ENCODE results near the gene CHD2. TPM values are rescaled to one million over a fixed set of nuclear protein-coding genes. Genes with fewer than 3 reads are reported as not detected.

CHD2 gene
- total RNA-seq, 1 experiment from 2014 or later = 37.3 TPM

- Histone ChIP-seq H4K20me1 (ENCODE audit: insufficient read depth, low read depth, low read length) (no peaks in the 10 kb centered on the region), H3K79me2 (ENCODE audit: low read length) (no peaks in the 10 kb centered on the region), H3K27ac (ENCODE audit: low read length) (no peak overlapping the region), H3K9ac (ENCODE audit: low read length) (no peak overlapping the region), H3K4me2 (ENCODE audit: low read depth, low read length, poor library complexity, severe bottlenecking) (no peak overlapping the region), H3K4me3 (ENCODE audit: low read length) (no peak overlapping the region), H3K4me1 (ENCODE audit: low read length) (peaks cover 13% of the 10 kb centered on the region), H3K36me3 (ENCODE audit: insufficient read depth, low read length) (peaks cover 16% of the 10 kb centered on the region; the same call in 1 of the 2 replicates), H2AFZ (ENCODE audit: low read length) (no peak overlapping the region), H3K9me2 (replicated peaks; ENCODE audit: insufficient read depth, low read length) (no peaks in the 10 kb centered on the region), H3K9me3 (ENCODE audit: low read length) (no peaks in the 10 kb centered on the region), H3K27me3 (ENCODE audit: low read length) (no peaks in the 10 kb centered on the region)
- no peak for DNase-seq
Measured at GRCh38 chr15:92992720-92993119, 92.6 kb downstream of the CHD2 start.

- Histone ChIP-seq H3K27me3 (ENCODE audit: low read length) (no peaks in the 10 kb centered on the region), H3K9me2 (replicated peaks; ENCODE audit: insufficient read depth, low read length) (no peaks in the 10 kb centered on the region), H3K79me2 (ENCODE audit: low read length) (no peaks in the 10 kb centered on the region), H4K20me1 (ENCODE audit: insufficient read depth, low read depth, low read length) (no peaks in the 10 kb centered on the region), H3K9me3 (ENCODE audit: low read length) (no peaks in the 10 kb centered on the region), H3K27ac (ENCODE audit: low read length) (no peak overlapping the region), H3K36me3 (ENCODE audit: insufficient read depth, low read length) (peaks cover 24% of the 10 kb centered on the region; the same call in 1 of the 2 replicates), H3K4me1 (ENCODE audit: low read length) (no peaks in the 10 kb centered on the region), H3K9ac (ENCODE audit: low read length) (no peak overlapping the region), H3K4me2 (ENCODE audit: low read depth, low read length, poor library complexity, severe bottlenecking) (no peak overlapping the region), H3K4me3 (ENCODE audit: low read length) (no peak overlapping the region), H2AFZ (ENCODE audit: low read length) (no peak overlapping the region)
- DNase-seq = no peak
Measured at GRCh38 chr15:92997821-92998220, 97.7 kb downstream of the CHD2 start.

- no peaks in the 10 kb centered on the region for H3K4me1 ChIP-seq (ENCODE audit: low read length)
- H2AFZ ChIP-seq (ENCODE audit: low read length) = no peak overlapping the region
- H3K4me2 ChIP-seq (ENCODE audit: low read depth, low read length, poor library complexity, severe bottlenecking) = no peak overlapping the region
- DNase-seq = no peak
- no peak overlapping the region for H3K27ac ChIP-seq (ENCODE audit: low read length)
- no peaks in the 10 kb centered on the region for H4K20me1 ChIP-seq (ENCODE audit: insufficient read depth, low read depth, low read length)
- no peaks in the 10 kb centered on the region for H3K27me3 ChIP-seq (ENCODE audit: low read length)
- no peaks in the 10 kb centered on the region for H3K9me3 ChIP-seq (ENCODE audit: low read length)
- peaks cover 21% of the 10 kb centered on the region; the same call in 1 of the 2 replicates for H3K36me3 ChIP-seq (ENCODE audit: insufficient read depth, low read length)
- H3K9ac ChIP-seq (ENCODE audit: low read length) = no peak overlapping the region
- no peaks in the 10 kb centered on the region for H3K79me2 ChIP-seq (ENCODE audit: low read length)
- no peak overlapping the region for H3K4me3 ChIP-seq (ENCODE audit: low read length)
- H3K9me2 ChIP-seq (replicated peaks; ENCODE audit: insufficient read depth, low read length) = no peaks in the 10 kb centered on the region
Measured at GRCh38 chr15:93001156-93001555, 101.0 kb downstream of the CHD2 start.

GRCh38 chr15:93001881-93002280 lies 101.8 kb downstream of the CHD2 start:
- Histone ChIP-seq H3K36me3 (ENCODE audit: insufficient read depth, low read length) (peaks cover 16% of the 10 kb centered on the region; the same call in 1 of the 2 replicates), H3K27me3 (ENCODE audit: low read length) (no peaks in the 10 kb centered on the region), H3K79me2 (ENCODE audit: low read length) (no peaks in the 10 kb centered on the region), H3K4me3 (ENCODE audit: low read length) (no peak overlapping the region), H3K4me2 (ENCODE audit: low read depth, low read length, poor library complexity, severe bottlenecking) (no peak overlapping the region), H4K20me1 (ENCODE audit: insufficient read depth, low read depth, low read length) (no peaks in the 10 kb centered on the region), H3K9me3 (ENCODE audit: low read length) (no peaks in the 10 kb centered on the region), H3K9ac (ENCODE audit: low read length) (no peak overlapping the region), H3K27ac (ENCODE audit: low read length) (no peak overlapping the region), H3K4me1 (ENCODE audit: low read length) (no peaks in the 10 kb centered on the region), H2AFZ (ENCODE audit: low read length) (no peak overlapping the region), H3K9me2 (replicated peaks; ENCODE audit: insufficient read depth, low read length) (no peaks in the 10 kb centered on the region)
- no peak for DNase-seq

GRCh38 chr15:93005133-93005532 lies 105.0 kb downstream of the CHD2 start:
- Histone ChIP-seq H3K4me3 (ENCODE audit: low read length) (no peak overlapping the region), H3K9ac (ENCODE audit: low read length) (no peak overlapping the region), H3K9me3 (ENCODE audit: low read length) (no peaks in the 10 kb centered on the region), H3K9me2 (replicated peaks; ENCODE audit: insufficient read depth, low read length) (no peaks in the 10 kb centered on the region), H3K27me3 (ENCODE audit: low read length) (no peaks in the 10 kb centered on the region), H3K36me3 (ENCODE audit: insufficient read depth, low read length) (peaks cover 34% of the 10 kb centered on the region), H3K4me1 (ENCODE audit: low read length) (no peaks in the 10 kb centered on the region), H4K20me1 (ENCODE audit: insufficient read depth, low read depth, low read length) (no peaks in the 10 kb centered on the region), H3K4me2 (ENCODE audit: low read depth, low read length, poor library complexity, severe bottlenecking) (no peak overlapping the region), H2AFZ (ENCODE audit: low read length) (no peak overlapping the region), H3K27ac (ENCODE audit: low read length) (no peak overlapping the region), H3K79me2 (ENCODE audit: low read length) (no peaks in the 10 kb centered on the region)
- DNase-seq = no peak

GRCh38 chr15:93007994-93008393 lies 107.9 kb downstream of the CHD2 start:
- H3K79me2 ChIP-seq (ENCODE audit: low read length) = no peaks in the 10 kb centered on the region
- peaks cover 38% of the 10 kb centered on the region for H3K36me3 ChIP-seq (ENCODE audit: insufficient read depth, low read length)
- H4K20me1 ChIP-seq (ENCODE audit: insufficient read depth, low read depth, low read length) = no peaks in the 10 kb centered on the region
- no peak overlapping the region for H3K27ac ChIP-seq (ENCODE audit: low read length)
- H2AFZ ChIP-seq (ENCODE audit: low read length) = no peak overlapping the region
- H3K4me2 ChIP-seq (ENCODE audit: low read depth, low read length, poor library complexity, severe bottlenecking) = no peak overlapping the region
- H3K9ac ChIP-seq (ENCODE audit: low read length) = no peak overlapping the region
- no peaks in the 10 kb centered on the region for H3K27me3 ChIP-seq (ENCODE audit: low read length)
- H3K4me1 ChIP-seq (ENCODE audit: low read length) = no peaks in the 10 kb centered on the region
- no peaks in the 10 kb centered on the region for H3K9me3 ChIP-seq (ENCODE audit: low read length)
- H3K9me2 ChIP-seq (replicated peaks; ENCODE audit: insufficient read depth, low read length) = no peaks in the 10 kb centered on the region
- DNase-seq = no peak
- H3K4me3 ChIP-seq (ENCODE audit: low read length) = no peak overlapping the region

GRCh38 chr15:93012786-93013185 lies 112.7 kb downstream of the CHD2 start:
- Histone ChIP-seq H3K79me2 (ENCODE audit: low read length) (no peaks in the 10 kb centered on the region), H3K27ac (ENCODE audit: low read length) (no peak overlapping the region)

GRCh38 chr15:93017526-93017925 lies 117.4 kb downstream of the CHD2 start:
- no peaks in the 10 kb centered on the region for H3K79me2 ChIP-seq (ENCODE audit: low read length)
- H3K9me2 ChIP-seq (replicated peaks; ENCODE audit: insufficient read depth, low read length) = no peaks in the 10 kb centered on the region
- H3K4me3 ChIP-seq (ENCODE audit: low read length) = no peak overlapping the region
- no peak for DNase-seq
- H3K27me3 ChIP-seq (ENCODE audit: low read length) = no peaks in the 10 kb centered on the region
- H3K9ac ChIP-seq (ENCODE audit: low read length) = no peak overlapping the region
- H3K4me2 ChIP-seq (ENCODE audit: low read depth, low read length, poor library complexity, severe bottlenecking) = no peak overlapping the region
- H3K4me1 ChIP-seq (ENCODE audit: low read length) = no peaks in the 10 kb centered on the region
- no peak overlapping the region for H2AFZ ChIP-seq (ENCODE audit: low read length)
- peaks cover 41% of the 10 kb centered on the region; the same call in 1 of the 2 replicates for H3K36me3 ChIP-seq (ENCODE audit: insufficient read depth, low read length)
- H3K9me3 ChIP-seq (ENCODE audit: low read length) = no peaks in the 10 kb centered on the region
- H4K20me1 ChIP-seq (ENCODE audit: insufficient read depth, low read depth, low read length) = no peaks in the 10 kb centered on the region
- H3K27ac ChIP-seq (ENCODE audit: low read length) = no peak overlapping the region

More at GRCh38 chr15:93012786-93013185, 112.7 kb downstream of the CHD2 start:
- Histone ChIP-seq H3K9me2 (replicated peaks; ENCODE audit: insufficient read depth, low read length) (no peaks in the 10 kb centered on the region), H3K4me2 (ENCODE audit: low read depth, low read length, poor library complexity, severe bottlenecking) (no peak overlapping the region), H2AFZ (ENCODE audit: low read length) (no peak overlapping the region), H3K9ac (ENCODE audit: low read length) (no peak overlapping the region), H3K9me3 (ENCODE audit: low read length) (no peaks in the 10 kb centered on the region), H3K36me3 (ENCODE audit: insufficient read depth, low read length) (peaks cover 59% of the 10 kb centered on the region), H3K4me1 (ENCODE audit: low read length) (no peaks in the 10 kb centered on the region), H3K27me3 (ENCODE audit: low read length) (no peaks in the 10 kb centered on the region), H3K4me3 (ENCODE audit: low read length) (no peak overlapping the region), H4K20me1 (ENCODE audit: insufficient read depth, low read depth, low read length) (no peaks in the 10 kb centered on the region)
- no peak for DNase-seq

GRCh38 chr15:93018574-93018973 lies 118.5 kb downstream of the CHD2 start:
- H3K4me2 ChIP-seq (ENCODE audit: low read depth, low read length, poor library complexity, severe bottlenecking) = no peak overlapping the region
- DNase-seq = no peak
- no peaks in the 10 kb centered on the region for H3K4me1 ChIP-seq (ENCODE audit: low read length)
- no peak overlapping the region for H3K4me3 ChIP-seq (ENCODE audit: low read length)
- no peak overlapping the region for H3K27ac ChIP-seq (ENCODE audit: low read length)
- H4K20me1 ChIP-seq (ENCODE audit: insufficient read depth, low read depth, low read length) = no peaks in the 10 kb centered on the region
- no peaks in the 10 kb centered on the region for H3K9me2 ChIP-seq (replicated peaks; ENCODE audit: insufficient read depth, low read length)
- no peaks in the 10 kb centered on the region for H3K79me2 ChIP-seq (ENCODE audit: low read length)
- H3K27me3 ChIP-seq (ENCODE audit: low read length) = no peaks in the 10 kb centered on the region
- H3K36me3 ChIP-seq (ENCODE audit: insufficient read depth, low read length) = peaks cover 31% of the 10 kb centered on the region; the same call in 1 of the 2 replicates
- no peak overlapping the region for H2AFZ ChIP-seq (ENCODE audit: low read length)
- H3K9ac ChIP-seq (ENCODE audit: low read length) = no peak overlapping the region
- no peaks in the 10 kb centered on the region for H3K9me3 ChIP-seq (ENCODE audit: low read length)

Data from Karpas-422 (cell line).